ENCODE results near the gene FOXO3. TPM values are rescaled to one million over a fixed set of nuclear protein-coding genes. Genes with fewer than 3 reads are reported as not detected.
"Not testable (repeated sequence)": the region's sequence is repeated elsewhere in the genome, so short reads cannot be mapped to it uniquely, and the experiment has no call there.

Gene FOXO3
- total and polyA plus RNA-seq, 4 donors, result 32.1 to 46.5 (median 40.6) TPM

- peak in 1 of 6 donors; percentile 30 for DNase-seq (ENCODE audit: low read depth in 4 of 6, low spot score in 6 of 6)
Measured at GRCh38 chr6:108661430-108661829, 100.7 kb downstream of the FOXO3 start.

GRCh38 chr6:108661982-108662381 is 101.3 kb downstream of the FOXO3 start:
- Histone ChIP-seq H3K9me3 (ENCODE audit: control insufficient read depth, insufficient read depth, low read length) (no peaks in the 10 kb centered on the region), H3K36me3 (ENCODE audit: control insufficient read depth, insufficient read depth, low read length) (peaks cover 12% of the 10 kb centered on the region), H3K4me1 (ENCODE audit: control insufficient read depth, insufficient read depth, low read length) (no peaks in the 10 kb centered on the region), H3K4me3 (ENCODE audit: low read depth, low read length) (no peak overlapping the region), H3K27ac (ENCODE audit: low read depth, low read length) (no peak overlapping the region), H3K27me3 (ENCODE audit: control insufficient read depth, insufficient read depth, low read length) (no peaks in the 10 kb centered on the region)
- DNase-seq (ENCODE audit: low read depth in 4 of 6, low spot score in 6 of 6), result no peak
- WGBS (ENCODE audit: insufficient coverage), result 100% methylated on average over 1 of the region's 2 CpGs

More at GRCh38 chr6:108661430-108661829, 100.7 kb downstream of the FOXO3 start:
- Histone ChIP-seq H3K27me3 (ENCODE audit: control insufficient read depth, insufficient read depth, low read length) (no peaks in the 10 kb centered on the region), H3K36me3 (ENCODE audit: control insufficient read depth, insufficient read depth, low read length) (peaks cover 12% of the 10 kb centered on the region), H3K4me3 (ENCODE audit: low read depth, low read length) (no peak overlapping the region), H3K4me1 (ENCODE audit: control insufficient read depth, insufficient read depth, low read length) (no peaks in the 10 kb centered on the region), H3K27ac (ENCODE audit: low read depth, low read length) (no peak overlapping the region), H3K9me3 (ENCODE audit: control insufficient read depth, insufficient read depth, low read length) (no peaks in the 10 kb centered on the region)
- WGBS (ENCODE audit: insufficient coverage), result no CpG with 5 or more reads among the region's 1 CpG

DNA sequence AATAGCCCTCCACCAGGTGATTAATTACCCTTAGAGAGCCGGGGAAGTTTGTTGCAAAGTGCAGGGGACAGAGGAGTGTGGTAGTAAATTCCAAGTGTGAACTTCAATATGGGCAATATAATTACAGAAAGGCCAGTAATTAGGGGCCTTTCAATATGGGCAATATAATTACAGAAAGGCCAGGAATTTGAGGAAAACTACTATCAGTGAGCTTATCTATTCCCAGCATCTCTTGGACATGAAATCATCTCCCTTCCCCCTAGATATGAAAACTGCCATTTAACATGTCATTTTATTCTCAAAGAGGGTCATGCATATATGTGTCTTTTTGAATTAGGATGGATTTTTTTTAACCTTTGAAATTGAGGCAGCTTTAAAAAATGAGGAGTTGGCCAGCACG is 102.0 kb downstream of the FOXO3 start:
- no peak overlapping the region for H3K27ac ChIP-seq (ENCODE audit: low read depth, low read length)
- peaks cover 12% of the 10 kb centered on the region for H3K36me3 ChIP-seq (ENCODE audit: control insufficient read depth, insufficient read depth, low read length)
- H3K4me1 ChIP-seq (ENCODE audit: control insufficient read depth, insufficient read depth, low read length), result no peaks in the 10 kb centered on the region
- 100% methylated on average over 1 of the region's 2 CpGs for WGBS (ENCODE audit: insufficient coverage)
- no peaks in the 10 kb centered on the region for H3K9me3 ChIP-seq (ENCODE audit: control insufficient read depth, insufficient read depth, low read length)
- H3K27me3 ChIP-seq (ENCODE audit: control insufficient read depth, insufficient read depth, low read length), result no peaks in the 10 kb centered on the region
- H3K4me3 ChIP-seq (ENCODE audit: low read depth, low read length), result no peak overlapping the region
- DNase-seq (ENCODE audit: low read depth in 4 of 6, low spot score in 6 of 6), result no peak

DNA sequence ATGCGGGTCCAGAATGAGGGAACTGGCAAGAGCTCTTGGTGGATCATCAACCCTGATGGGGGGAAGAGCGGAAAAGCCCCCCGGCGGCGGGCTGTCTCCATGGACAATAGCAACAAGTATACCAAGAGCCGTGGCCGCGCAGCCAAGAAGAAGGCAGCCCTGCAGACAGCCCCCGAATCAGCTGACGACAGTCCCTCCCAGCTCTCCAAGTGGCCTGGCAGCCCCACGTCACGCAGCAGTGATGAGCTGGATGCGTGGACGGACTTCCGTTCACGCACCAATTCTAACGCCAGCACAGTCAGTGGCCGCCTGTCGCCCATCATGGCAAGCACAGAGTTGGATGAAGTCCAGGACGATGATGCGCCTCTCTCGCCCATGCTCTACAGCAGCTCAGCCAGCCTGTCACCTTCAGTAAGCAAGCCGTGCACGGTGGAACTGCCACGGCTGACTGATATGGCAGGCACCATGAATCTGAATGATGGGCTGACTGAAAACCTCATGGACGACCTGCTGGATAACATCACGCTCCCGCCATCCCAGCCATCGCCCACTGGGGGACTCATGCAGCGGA is 102.9 kb downstream of the FOXO3 start:
- H3K9me3 ChIP-seq (ENCODE audit: control insufficient read depth, insufficient read depth, low read length); H3K4me1 ChIP-seq (ENCODE audit: control insufficient read depth, insufficient read depth, low read length); DNase-seq (ENCODE audit: low read depth in 4 of 6, low spot score in 6 of 6); H3K4me3 ChIP-seq (ENCODE audit: low read depth, low read length); H3K27ac ChIP-seq (ENCODE audit: low read depth, low read length); H3K27me3 ChIP-seq (ENCODE audit: control insufficient read depth, insufficient read depth, low read length): not testable (repeated sequence)
- WGBS (ENCODE audit: insufficient coverage), result 93% methylated on average over 12 of the region's 30 CpGs
- H3K36me3 ChIP-seq (ENCODE audit: control insufficient read depth, insufficient read depth, low read length), result peaks cover 12% of the 10 kb centered on the region

DNA sequence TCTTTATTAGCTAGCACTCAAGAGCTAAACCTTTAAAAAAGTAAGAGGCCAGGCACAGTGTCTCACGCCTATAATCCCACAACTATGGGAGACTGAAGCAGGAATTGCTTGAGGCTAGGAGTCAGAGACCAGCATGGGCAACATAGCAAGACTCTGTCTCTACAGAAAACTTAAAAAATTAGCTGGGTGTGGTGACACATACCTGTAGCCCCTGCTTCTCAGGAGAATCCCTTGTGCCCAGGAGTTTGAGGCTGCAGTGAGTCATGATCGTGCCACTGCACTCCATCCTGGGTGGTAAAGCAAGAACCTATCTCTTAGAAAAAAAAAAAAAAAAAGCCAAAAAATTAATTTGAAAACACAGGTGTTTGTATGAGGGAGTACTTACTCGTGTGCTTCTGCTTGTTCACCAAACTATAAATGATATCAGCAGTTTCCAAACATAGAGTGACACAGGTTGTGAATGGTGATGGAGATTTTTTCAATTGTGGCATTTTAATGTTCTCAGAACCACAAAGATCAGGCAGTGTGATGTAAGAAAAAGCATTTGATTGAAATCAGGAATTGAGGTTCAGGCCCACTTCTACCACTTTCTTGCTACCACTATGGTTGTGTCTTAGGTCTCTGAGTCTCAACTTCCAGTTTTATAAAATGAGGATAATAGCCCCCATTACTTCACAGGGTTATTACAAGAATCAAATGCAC is 104.9 kb downstream of the FOXO3 start:
- H3K27me3 ChIP-seq (ENCODE audit: control insufficient read depth, insufficient read depth, low read length), result no peaks in the 10 kb centered on the region
- H3K27ac ChIP-seq (ENCODE audit: low read depth, low read length), result no peak overlapping the region
- peaks cover 4% of the 10 kb centered on the region for H3K4me1 ChIP-seq (ENCODE audit: control insufficient read depth, insufficient read depth, low read length)
- DNase-seq (ENCODE audit: low read depth in 4 of 6, low spot score in 6 of 6), result no peak
- peaks cover 12% of the 10 kb centered on the region for H3K36me3 ChIP-seq (ENCODE audit: control insufficient read depth, insufficient read depth, low read length)
- WGBS (ENCODE audit: insufficient coverage), result no CpG with 5 or more reads among the region's 3 CpGs
- H3K9me3 ChIP-seq (ENCODE audit: control insufficient read depth, insufficient read depth, low read length), result no peaks in the 10 kb centered on the region
- no peak overlapping the region for H3K4me3 ChIP-seq (ENCODE audit: low read depth, low read length)

- no peak for DNase-seq (ENCODE audit: low read depth in 4 of 6, low spot score in 6 of 6)
- H3K27ac ChIP-seq (ENCODE audit: low read depth, low read length), result no peak overlapping the region
- peaks cover 10% of the 10 kb centered on the region for H3K4me1 ChIP-seq (ENCODE audit: control insufficient read depth, insufficient read depth, low read length)
- no CpG with 5 or more reads among the region's 4 CpGs for WGBS (ENCODE audit: insufficient coverage)
- no peak overlapping the region for H3K4me3 ChIP-seq (ENCODE audit: low read depth, low read length)
- peaks cover 12% of the 10 kb centered on the region for H3K36me3 ChIP-seq (ENCODE audit: control insufficient read depth, insufficient read depth, low read length)
- no peaks in the 10 kb centered on the region for H3K9me3 ChIP-seq (ENCODE audit: control insufficient read depth, insufficient read depth, low read length)
- H3K27me3 ChIP-seq (ENCODE audit: control insufficient read depth, insufficient read depth, low read length), result no peaks in the 10 kb centered on the region
Measured at GRCh38 chr6:108666656-108667260, 106.0 kb downstream of the FOXO3 start.

- Histone ChIP-seq H3K9me3 (ENCODE audit: control insufficient read depth, insufficient read depth, low read length) (no peaks in the 10 kb centered on the region), H3K4me1 (ENCODE audit: control insufficient read depth, insufficient read depth, low read length) (peaks cover 10% of the 10 kb centered on the region), H3K36me3 (ENCODE audit: control insufficient read depth, insufficient read depth, low read length) (peaks cover 12% of the 10 kb centered on the region), H3K4me3 (ENCODE audit: low read depth, low read length) (no peak overlapping the region), H3K27ac (ENCODE audit: low read depth, low read length) (no peak overlapping the region), H3K27me3 (ENCODE audit: control insufficient read depth, insufficient read depth, low read length) (no peaks in the 10 kb centered on the region)
- DNase-seq (ENCODE audit: low read depth in 4 of 6, low spot score in 6 of 6), result peak in 4 of 6 donors; percentile 26 to 65 (median 27)
- 24% methylated on average over 7 of the region's 7 CpGs for WGBS (ENCODE audit: insufficient coverage)
Measured at GRCh38 chr6:108667993-108668392, 107.3 kb downstream of the FOXO3 start.

DNA sequence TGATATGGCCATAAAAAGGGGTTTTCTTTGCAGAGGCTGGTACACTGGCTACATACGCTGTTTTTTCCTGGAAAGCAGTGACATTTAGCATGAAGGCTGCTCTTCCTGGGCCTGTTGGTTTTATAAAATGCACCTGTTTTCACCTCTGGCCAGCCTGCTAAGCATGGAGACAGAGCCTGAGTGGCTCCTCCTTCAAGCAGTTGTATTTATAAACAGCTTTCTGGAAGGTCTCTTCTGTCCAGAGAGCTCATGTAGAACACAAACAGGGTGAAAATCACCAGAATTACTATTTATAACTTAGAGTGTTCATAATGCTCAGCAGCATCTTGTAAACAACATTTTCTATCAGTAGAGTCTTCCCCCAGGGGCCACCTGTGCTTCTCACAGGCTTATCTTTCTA is 109.0 kb downstream of the FOXO3 start:
- Histone ChIP-seq H3K27me3 (ENCODE audit: control insufficient read depth, insufficient read depth, low read length) (no peaks in the 10 kb centered on the region), H3K36me3 (ENCODE audit: control insufficient read depth, insufficient read depth, low read length) (peaks cover 5% of the 10 kb centered on the region), H3K27ac (ENCODE audit: low read depth, low read length) (no peak overlapping the region), H3K9me3 (ENCODE audit: control insufficient read depth, insufficient read depth, low read length) (no peaks in the 10 kb centered on the region), H3K4me3 (ENCODE audit: low read depth, low read length) (no peak overlapping the region), H3K4me1 (ENCODE audit: control insufficient read depth, insufficient read depth, low read length) (peaks cover 10% of the 10 kb centered on the region)
- WGBS (ENCODE audit: insufficient coverage), result 90% methylated on average over 1 of the region's 1 CpG
- no peak for DNase-seq (ENCODE audit: low read depth in 4 of 6, low spot score in 6 of 6)

DNA sequence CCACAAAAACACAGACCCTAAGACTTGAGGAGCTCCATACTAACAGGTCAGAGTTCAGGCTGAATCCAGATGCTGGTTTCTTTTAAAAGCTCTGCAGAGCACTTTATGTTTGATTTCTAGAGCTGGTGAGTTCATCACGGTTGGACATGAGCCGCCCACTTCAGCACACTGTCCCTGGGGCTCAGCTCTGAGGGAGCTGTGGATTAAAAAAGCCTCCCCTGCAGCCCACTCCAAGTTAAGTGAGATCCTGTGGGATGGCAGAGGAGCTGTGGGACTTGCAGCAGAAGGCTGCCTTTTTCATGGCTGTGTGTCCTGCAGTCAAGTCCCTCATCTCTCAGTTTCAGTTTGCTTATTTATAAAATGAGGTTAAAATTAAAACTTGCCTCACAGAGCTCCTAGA is 110.5 kb downstream of the FOXO3 start:
- WGBS (ENCODE audit: insufficient coverage), result 83% methylated on average over 2 of the region's 2 CpGs
- H3K4me1 ChIP-seq (ENCODE audit: control insufficient read depth, insufficient read depth, low read length), result peaks cover 11% of the 10 kb centered on the region
- H3K9me3 ChIP-seq (ENCODE audit: control insufficient read depth, insufficient read depth, low read length), result no peaks in the 10 kb centered on the region
- no peaks in the 10 kb centered on the region for H3K36me3 ChIP-seq (ENCODE audit: control insufficient read depth, insufficient read depth, low read length)
- no peak overlapping the region for H3K4me3 ChIP-seq (ENCODE audit: low read depth, low read length)
- H3K27me3 ChIP-seq (ENCODE audit: control insufficient read depth, insufficient read depth, low read length), result no peaks in the 10 kb centered on the region
- DNase-seq (ENCODE audit: low read depth in 4 of 6, low spot score in 6 of 6), result no peak
- H3K27ac ChIP-seq (ENCODE audit: low read depth, low read length), result no peak overlapping the region

- Histone ChIP-seq H3K27ac (ENCODE audit: low read depth, low read length) (no peak overlapping the region), H3K36me3 (ENCODE audit: control insufficient read depth, insufficient read depth, low read length) (no peaks in the 10 kb centered on the region), H3K9me3 (ENCODE audit: control insufficient read depth, insufficient read depth, low read length) (no peaks in the 10 kb centered on the region), H3K4me3 (ENCODE audit: low read depth, low read length) (no peak overlapping the region), H3K4me1 (ENCODE audit: control insufficient read depth, insufficient read depth, low read length) (peaks cover 13% of the 10 kb centered on the region), H3K27me3 (ENCODE audit: control insufficient read depth, insufficient read depth, low read length) (no peaks in the 10 kb centered on the region)
- no peak for DNase-seq (ENCODE audit: low read depth in 4 of 6, low spot score in 6 of 6)
- WGBS (ENCODE audit: insufficient coverage), result 56% methylated on average over 4 of the region's 4 CpGs
Measured at GRCh38 chr6:108671790-108672189, 111.1 kb downstream of the FOXO3 start.

Measured in spinal cord (tissue), 10 donors.